ENCODE results near the gene MED4. TPM values are rescaled to one million over a fixed set of nuclear protein-coding genes. Genes with fewer than 3 reads are reported as not detected.

Gene MED4
- total RNA-seq, 1 donor from 2014 or later: 30.9 TPM

- DNase-seq: peak; percentile 90
Measured at GRCh38 chr13:48037346-48038173, 57.3 kb downstream of the MED4 start, which contains the start of gene NUDT15. Gene NUDT15 (plus strand): TSS chr13:48037726. CDS start chr13:48037747, 21 bp downstream.

- no peak for DNase-seq
Measured at GRCh38 chr13:48029859-48030258, 65.0 kb downstream of the MED4 start.

DNA sequence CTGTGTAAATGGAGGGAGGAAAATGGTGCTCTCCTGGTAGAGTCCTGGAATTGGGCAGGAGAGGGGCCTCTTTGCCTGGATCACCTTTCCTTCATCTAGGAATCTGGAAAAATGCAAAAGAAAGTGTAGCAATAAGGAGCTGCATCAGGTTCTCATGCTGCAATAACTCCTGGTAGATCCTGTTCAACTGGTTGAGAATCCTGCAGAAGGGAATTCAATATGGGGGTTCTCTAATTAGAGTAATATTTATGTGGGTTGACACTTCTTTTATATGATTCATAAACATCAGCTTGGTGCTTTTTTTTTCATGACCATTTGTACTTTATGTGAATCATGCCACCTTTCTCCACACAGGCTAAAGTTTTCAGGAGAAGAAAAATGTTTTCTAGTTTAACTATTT lies 66.8 kb downstream of the MED4 start:
- no peak for DNase-seq

Small RNA genes lying within 50 kb of the gene (small RNA-seq; reads per million reads assigned to genes)
- gene POLR2KP2: not detected

Other genes with a start within 250 kb of the MED4 start
- gene SUCLA2, start 93.8 kb downstream of the MED4 start, total RNA-seq: 63.3 TPM
- gene NUDT15, start 57.4 kb downstream of the MED4 start, total RNA-seq: 12.0 TPM
- 135 TPM for gene ITM2B, start 138.1 kb upstream of the MED4 start, total RNA-seq
- gene RB1, start 208.6 kb upstream of the MED4 start, total RNA-seq: 48.8 TPM